Measurements from ENCODE around the gene LIN9.

Gene LIN9, protein sequence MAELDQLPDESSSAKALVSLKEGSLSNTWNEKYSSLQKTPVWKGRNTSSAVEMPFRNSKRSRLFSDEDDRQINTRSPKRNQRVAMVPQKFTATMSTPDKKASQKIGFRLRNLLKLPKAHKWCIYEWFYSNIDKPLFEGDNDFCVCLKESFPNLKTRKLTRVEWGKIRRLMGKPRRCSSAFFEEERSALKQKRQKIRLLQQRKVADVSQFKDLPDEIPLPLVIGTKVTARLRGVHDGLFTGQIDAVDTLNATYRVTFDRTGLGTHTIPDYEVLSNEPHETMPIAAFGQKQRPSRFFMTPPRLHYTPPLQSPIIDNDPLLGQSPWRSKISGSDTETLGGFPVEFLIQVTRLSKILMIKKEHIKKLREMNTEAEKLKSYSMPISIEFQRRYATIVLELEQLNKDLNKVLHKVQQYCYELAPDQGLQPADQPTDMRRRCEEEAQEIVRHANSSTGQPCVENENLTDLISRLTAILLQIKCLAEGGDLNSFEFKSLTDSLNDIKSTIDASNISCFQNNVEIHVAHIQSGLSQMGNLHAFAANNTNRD

DNA sequence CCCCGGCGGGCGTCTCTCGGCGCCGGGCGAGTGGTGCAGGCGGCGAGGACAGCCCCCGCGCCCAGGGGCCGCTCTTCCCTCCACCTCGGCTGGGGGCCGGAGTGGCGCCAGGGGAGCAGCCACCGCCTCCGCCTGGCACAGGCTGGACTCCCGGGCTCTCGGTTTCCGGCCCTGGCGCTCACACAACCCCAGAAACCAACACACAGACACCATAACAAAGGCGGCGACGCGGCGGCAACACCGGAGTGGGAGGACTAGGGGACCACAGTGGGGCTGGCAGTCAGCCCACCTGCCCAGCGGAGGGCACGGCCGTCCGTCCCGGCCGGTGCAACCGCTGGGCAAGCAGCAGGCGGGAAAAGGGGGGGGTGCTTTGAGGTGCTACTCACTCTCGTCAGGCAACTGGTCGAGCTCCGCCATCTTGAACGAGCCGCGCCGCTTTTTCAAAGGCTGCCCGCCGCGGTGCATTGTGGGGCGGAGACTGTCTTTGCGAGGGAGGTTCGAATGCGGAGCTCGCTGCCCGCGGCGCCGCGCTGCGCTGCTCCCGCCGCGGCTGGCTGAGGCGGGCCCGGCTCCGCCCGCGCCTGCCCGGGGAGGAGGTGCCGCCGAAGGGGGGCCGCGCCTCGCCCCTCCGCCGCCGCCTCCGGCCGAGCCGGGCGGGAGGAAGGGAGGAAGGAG, at the start of gene LIN9:
Gene LIN9 (minus strand): TSS at position 442 of the 675 bp plus-strand sequence. CDS start 25 bp downstream, at position 417.
- TF ChIP-seq EGR1 (IDR thresholded peaks at IDR 0.05) = peak; percentile 36; the same call in 1 of the 2 replicates
- TF ChIP-seq FOXM1 (IDR thresholded peaks at IDR 0.05; ENCODE audit: borderline replicate concordance, low read depth) = no peak
- peak; percentile 97 for TF ChIP-seq TAF1 (IDR thresholded peaks at IDR 0.05; ENCODE audit: low read depth)
- TF ChIP-seq CEBPB (IDR thresholded peaks at IDR 0.05) = no peak
- peak; percentile 36; the same call in 1 of the 2 replicates for TF ChIP-seq TCF12 (IDR thresholded peaks at IDR 0.05; ENCODE audit: low read depth)
- TF ChIP-seq EP300 (IDR thresholded peaks at IDR 0.05; ENCODE audit: borderline replicate concordance) = no peak
- TF ChIP-seq, protein P1, sequence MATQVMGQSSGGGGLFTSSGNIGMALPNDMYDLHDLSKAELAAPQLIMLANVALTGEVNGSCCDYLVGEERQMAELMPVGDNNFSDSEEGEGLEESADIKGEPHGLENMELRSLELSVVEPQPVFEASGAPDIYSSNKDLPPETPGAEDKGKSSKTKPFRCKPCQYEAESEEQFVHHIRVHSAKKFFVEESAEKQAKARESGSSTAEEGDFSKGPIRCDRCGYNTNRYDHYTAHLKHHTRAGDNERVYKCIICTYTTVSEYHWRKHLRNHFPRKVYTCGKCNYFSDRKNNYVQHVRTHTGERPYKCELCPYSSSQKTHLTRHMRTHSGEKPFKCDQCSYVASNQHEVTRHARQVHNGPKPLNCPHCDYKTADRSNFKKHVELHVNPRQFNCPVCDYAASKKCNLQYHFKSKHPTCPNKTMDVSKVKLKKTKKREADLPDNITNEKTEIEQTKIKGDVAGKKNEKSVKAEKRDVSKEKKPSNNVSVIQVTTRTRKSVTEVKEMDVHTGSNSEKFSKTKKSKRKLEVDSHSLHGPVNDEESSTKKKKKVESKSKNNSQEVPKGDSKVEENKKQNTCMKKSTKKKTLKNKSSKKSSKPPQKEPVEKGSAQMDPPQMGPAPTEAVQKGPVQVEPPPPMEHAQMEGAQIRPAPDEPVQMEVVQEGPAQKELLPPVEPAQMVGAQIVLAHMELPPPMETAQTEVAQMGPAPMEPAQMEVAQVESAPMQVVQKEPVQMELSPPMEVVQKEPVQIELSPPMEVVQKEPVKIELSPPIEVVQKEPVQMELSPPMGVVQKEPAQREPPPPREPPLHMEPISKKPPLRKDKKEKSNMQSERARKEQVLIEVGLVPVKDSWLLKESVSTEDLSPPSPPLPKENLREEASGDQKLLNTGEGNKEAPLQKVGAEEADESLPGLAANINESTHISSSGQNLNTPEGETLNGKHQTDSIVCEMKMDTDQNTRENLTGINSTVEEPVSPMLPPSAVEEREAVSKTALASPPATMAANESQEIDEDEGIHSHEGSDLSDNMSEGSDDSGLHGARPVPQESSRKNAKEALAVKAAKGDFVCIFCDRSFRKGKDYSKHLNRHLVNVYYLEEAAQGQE (IDR thresholded peaks at IDR 0.05; ENCODE audit: low read depth) = no peak
- no peak for TF ChIP-seq TEAD4 (IDR thresholded peaks at IDR 0.05)
- no peak for TF ChIP-seq RAD21 (IDR thresholded peaks at IDR 0.05; ENCODE audit: low read depth)
- TF ChIP-seq NFIC (IDR thresholded peaks at IDR 0.05) = 0 out of 2 replicates have a peak, but pooled peaks have one; percentile 25
- TF ChIP-seq CREB1 (IDR thresholded peaks at IDR 0.05; ENCODE audit: low read depth) = no peak
- peak; percentile 96 for TF ChIP-seq YY1 (IDR thresholded peaks at IDR 0.05; ENCODE audit: low read depth)
- TF ChIP-seq ZBTB7A (IDR thresholded peaks at IDR 0.05; ENCODE audit: low read depth) = no peak
- TF ChIP-seq, protein P2, sequence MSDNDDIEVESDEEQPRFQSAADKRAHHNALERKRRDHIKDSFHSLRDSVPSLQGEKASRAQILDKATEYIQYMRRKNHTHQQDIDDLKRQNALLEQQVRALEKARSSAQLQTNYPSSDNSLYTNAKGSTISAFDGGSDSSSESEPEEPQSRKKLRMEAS (IDR thresholded peaks at IDR 0.05) = peak; percentile 87
- TF ChIP-seq, protein P3, sequence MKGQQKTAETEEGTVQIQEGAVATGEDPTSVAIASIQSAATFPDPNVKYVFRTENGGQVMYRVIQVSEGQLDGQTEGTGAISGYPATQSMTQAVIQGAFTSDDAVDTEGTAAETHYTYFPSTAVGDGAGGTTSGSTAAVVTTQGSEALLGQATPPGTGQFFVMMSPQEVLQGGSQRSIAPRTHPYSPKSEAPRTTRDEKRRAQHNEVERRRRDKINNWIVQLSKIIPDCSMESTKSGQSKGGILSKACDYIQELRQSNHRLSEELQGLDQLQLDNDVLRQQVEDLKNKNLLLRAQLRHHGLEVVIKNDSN (IDR thresholded peaks at IDR 0.05) = no peak

DNA sequence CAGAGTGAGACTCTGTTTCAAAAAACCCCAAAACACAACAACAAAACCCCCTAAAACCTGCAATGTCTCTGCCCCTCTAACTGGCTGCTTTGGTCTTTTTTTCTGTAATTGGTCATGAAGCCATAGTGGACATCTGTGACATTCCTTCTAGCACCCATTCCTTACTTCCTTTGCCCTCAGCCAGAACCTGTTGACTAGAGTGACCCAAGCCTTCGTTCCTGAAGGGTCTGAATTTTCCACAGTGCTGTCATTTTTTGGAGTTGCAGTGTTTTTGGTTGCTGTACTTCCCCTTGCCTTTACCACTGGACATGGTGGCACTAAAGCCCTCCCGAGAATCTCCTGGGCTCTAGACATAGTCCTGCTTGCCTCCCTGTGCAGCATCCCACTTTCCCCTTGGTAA, 48.5 kb upstream of the LIN9 start:
- TF ChIP-seq TAF1 (IDR thresholded peaks at IDR 0.05; ENCODE audit: low read depth) (no peak), RAD21 (IDR thresholded peaks at IDR 0.05; ENCODE audit: low read depth) (no peak), TEAD4 (IDR thresholded peaks at IDR 0.05) (no peak), TCF12 (IDR thresholded peaks at IDR 0.05; ENCODE audit: low read depth) (no peak), ZBTB7A (IDR thresholded peaks at IDR 0.05; ENCODE audit: low read depth) (no peak), FOXM1 (IDR thresholded peaks at IDR 0.05; ENCODE audit: borderline replicate concordance, low read depth) (no peak), EGR1 (IDR thresholded peaks at IDR 0.05) (no peak), CREB1 (IDR thresholded peaks at IDR 0.05; ENCODE audit: low read depth) (no peak)
- TF ChIP-seq, protein P2 (IDR thresholded peaks at IDR 0.05) = no peak

DNA sequence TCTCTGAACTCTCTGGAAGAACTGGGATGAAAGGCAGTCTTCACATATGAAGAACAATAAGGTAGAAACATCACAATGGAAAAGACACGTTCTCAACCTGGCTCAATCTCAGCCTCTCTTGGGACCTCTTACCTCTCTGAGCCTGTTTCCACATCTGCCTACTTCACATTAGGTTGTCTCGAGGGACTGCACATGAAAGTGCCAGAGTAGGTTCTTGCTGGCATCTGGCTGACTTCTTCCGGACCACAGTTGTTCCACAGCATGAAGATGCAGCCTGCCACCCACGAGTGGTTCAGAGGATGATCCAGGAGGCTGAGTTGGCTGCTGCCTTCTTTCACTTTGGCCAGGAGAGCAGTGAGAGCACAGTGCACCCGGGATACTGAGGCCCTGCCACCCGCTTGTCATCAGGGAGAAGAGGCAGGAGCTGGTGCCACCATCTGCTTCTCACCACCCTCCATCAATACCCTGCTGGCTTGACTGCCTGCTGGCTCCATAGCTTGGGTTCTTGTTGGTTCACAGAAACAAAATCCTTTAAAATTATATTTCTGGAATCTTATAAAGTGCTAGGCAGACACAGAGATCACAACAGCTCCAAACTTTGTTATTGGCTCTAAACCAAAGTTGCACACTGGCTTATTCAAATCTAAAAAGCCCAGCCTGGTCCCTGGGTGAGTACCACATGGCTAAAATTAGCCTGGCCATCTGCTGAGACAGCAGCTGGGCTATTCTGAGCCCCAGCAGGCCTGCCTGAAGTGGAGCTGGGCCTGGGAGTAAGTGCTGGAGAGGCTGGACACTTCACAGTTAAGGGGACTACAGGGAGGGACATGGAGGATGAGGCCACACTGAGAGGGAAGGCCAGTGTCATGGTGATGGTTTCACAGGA, 46.9 kb upstream of the LIN9 start:
- no peak for TF ChIP-seq CREB1 (IDR thresholded peaks at IDR 0.05; ENCODE audit: low read depth)
- no peak for TF ChIP-seq TCF12 (IDR thresholded peaks at IDR 0.05; ENCODE audit: low read depth)
- TF ChIP-seq ZBTB7A (IDR thresholded peaks at IDR 0.05; ENCODE audit: low read depth) = no peak
- no peak for TF ChIP-seq FOXM1 (IDR thresholded peaks at IDR 0.05; ENCODE audit: borderline replicate concordance, low read depth)
- TF ChIP-seq, protein P3 (IDR thresholded peaks at IDR 0.05) = no peak
- no peak for TF ChIP-seq RAD21 (IDR thresholded peaks at IDR 0.05; ENCODE audit: low read depth)
- TF ChIP-seq, protein P2 (IDR thresholded peaks at IDR 0.05) = no peak
- TF ChIP-seq TAF1 (IDR thresholded peaks at IDR 0.05; ENCODE audit: low read depth) = no peak
- no peak for TF ChIP-seq CEBPB (IDR thresholded peaks at IDR 0.05)
- TF ChIP-seq NFIC (IDR thresholded peaks at IDR 0.05) = no peak
- no peak for TF ChIP-seq EGR1 (IDR thresholded peaks at IDR 0.05)
- no peak for TF ChIP-seq TEAD4 (IDR thresholded peaks at IDR 0.05)
- no peak for TF ChIP-seq EP300 (IDR thresholded peaks at IDR 0.05; ENCODE audit: borderline replicate concordance)
- no peak for TF ChIP-seq YY1 (IDR thresholded peaks at IDR 0.05; ENCODE audit: low read depth)
- TF ChIP-seq, protein P1 (IDR thresholded peaks at IDR 0.05; ENCODE audit: low read depth) = no peak

DNA sequence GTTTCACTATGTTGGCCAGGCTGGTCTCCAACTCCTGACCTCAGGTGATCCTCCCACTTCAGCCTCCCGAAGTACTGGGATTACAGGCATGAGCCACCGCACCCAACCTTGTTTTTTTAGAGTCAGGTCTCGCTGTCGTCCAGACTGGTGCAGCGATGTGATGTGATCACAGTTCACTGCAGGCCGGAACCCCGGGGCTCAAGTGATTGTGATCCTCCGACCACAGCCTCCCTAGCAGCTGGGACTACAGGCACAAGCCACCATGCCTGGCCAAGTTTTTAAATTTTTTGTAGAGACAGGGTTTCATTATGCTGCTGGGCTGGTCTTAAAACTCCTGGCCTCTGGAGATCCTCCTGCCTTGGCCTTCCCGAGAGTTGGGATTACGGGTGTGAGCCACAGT, 46.1 kb upstream of the LIN9 start:
- TF ChIP-seq RAD21 (IDR thresholded peaks at IDR 0.05; ENCODE audit: low read depth) = no peak
